ENCODE data around the gene SPRY1. TPM values are rescaled to one million over a fixed set of nuclear protein-coding genes. Genes with fewer than 3 reads are reported as not detected.

SPRY1 gene
- total RNA-seq, 6 experiments from 2014 or later, result 9.3 to 16.1 (median 14.3) TPM

DNA sequence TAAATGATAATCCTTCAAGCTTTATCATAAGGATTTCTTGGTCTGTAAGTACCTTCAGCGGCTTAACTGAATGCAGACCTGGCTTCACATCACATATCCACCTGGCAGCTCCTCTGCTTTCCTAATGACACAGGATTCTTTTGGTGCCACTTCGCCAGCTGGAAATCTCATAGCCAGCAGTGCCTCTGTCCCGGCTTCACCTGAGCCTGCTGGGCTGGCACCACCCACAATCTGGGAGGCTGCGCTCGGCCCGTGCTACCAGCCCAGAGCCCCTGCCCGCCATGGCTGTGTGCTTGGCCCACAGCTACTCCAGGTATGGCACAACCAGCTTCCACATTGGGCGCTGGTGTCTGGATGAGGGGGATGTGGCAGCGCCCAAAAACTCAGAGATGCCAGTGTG lies 37.4 kb downstream of the SPRY1 start:
- no peak for TF ChIP-seq POLR2A (IDR thresholded peaks at IDR 0.05)
- TF ChIP-seq, protein P1, sequence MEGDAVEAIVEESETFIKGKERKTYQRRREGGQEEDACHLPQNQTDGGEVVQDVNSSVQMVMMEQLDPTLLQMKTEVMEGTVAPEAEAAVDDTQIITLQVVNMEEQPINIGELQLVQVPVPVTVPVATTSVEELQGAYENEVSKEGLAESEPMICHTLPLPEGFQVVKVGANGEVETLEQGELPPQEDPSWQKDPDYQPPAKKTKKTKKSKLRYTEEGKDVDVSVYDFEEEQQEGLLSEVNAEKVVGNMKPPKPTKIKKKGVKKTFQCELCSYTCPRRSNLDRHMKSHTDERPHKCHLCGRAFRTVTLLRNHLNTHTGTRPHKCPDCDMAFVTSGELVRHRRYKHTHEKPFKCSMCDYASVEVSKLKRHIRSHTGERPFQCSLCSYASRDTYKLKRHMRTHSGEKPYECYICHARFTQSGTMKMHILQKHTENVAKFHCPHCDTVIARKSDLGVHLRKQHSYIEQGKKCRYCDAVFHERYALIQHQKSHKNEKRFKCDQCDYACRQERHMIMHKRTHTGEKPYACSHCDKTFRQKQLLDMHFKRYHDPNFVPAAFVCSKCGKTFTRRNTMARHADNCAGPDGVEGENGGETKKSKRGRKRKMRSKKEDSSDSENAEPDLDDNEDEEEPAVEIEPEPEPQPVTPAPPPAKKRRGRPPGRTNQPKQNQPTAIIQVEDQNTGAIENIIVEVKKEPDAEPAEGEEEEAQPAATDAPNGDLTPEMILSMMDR (IDR thresholded peaks at IDR 0.05), result no peak

DNA sequence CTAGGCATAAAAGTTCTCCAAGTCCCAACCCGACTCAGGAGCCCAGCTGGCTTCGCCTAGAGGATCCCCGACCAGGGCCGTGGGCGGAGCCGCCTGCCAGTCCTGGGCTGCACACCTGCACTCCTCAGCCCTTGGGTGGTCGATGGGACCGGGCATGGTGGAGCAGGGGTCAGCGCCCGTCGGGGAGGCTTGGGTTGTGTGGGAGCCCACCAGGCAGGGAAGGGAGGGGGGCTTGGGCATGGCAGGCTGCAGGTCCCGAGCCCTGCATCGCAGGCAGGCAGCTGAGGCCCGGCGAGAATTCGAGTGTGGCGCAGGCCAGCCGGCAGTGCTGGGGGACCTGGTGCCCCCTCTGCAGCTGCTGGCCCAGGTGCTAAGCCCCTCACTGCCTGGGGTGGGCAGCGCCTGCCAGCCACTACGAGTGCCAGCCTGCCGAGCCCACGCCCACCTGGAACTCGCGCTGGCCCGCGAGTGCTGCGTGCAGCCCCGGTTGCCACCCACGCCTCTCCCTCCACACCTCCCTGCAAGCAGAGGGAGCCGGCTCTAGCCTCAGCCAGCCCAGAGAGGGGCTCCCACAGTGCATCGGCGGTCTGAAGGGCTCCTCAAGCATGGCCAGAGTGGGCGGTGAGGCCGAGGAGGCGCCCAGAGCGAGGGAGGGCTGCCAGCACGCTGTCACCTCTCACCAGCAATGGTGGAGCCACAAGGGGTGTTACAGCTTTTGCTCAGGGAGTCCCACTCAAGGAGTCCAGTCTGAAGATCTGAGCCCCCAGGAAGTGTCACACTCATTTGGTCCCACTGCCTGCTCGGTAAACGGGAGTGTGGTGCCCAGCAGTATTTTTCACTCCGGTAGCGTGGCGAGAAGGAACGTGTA lies 38.9 kb downstream of the SPRY1 start:
- no peak for ATAC-seq
- no peaks in the 10 kb centered on the region for H3K27me3 ChIP-seq
- H3K27ac ChIP-seq, result no peak overlapping the region
- intact Hi-C loops (cut with DNase I), result no loop called here
- 98% methylated on average over 6 of the region's 43 CpGs for WGBS (ENCODE audit: insufficient coverage, low coverage, low lambda C conversion rate, missing lambda C conversion rate)
- no peaks in the 10 kb centered on the region for H3K36me3 ChIP-seq
- no peaks in the 10 kb centered on the region for H3K4me1 ChIP-seq
- DNase-seq, result no peak
- TF ChIP-seq POLR2A (IDR thresholded peaks at IDR 0.05), result no peak
- TF ChIP-seq, protein P1 (IDR thresholded peaks at IDR 0.05), result no peak
- no peaks in the 10 kb centered on the region for H3K9me3 ChIP-seq
- no peak overlapping the region for H3K4me3 ChIP-seq

More for the DNA sequence above, 37.4 kb downstream of the SPRY1 start:
- H3K27ac ChIP-seq, result no peak overlapping the region
- H3K4me3 ChIP-seq, result no peak overlapping the region
- no peaks in the 10 kb centered on the region for H3K9me3 ChIP-seq
- no peak for ATAC-seq
- 100% methylated on average over 1 of the region's 9 CpGs for WGBS (ENCODE audit: insufficient coverage, low coverage, low lambda C conversion rate, missing lambda C conversion rate)
- H3K36me3 ChIP-seq, result no peaks in the 10 kb centered on the region
- no peaks in the 10 kb centered on the region for H3K4me1 ChIP-seq
- no peaks in the 10 kb centered on the region for H3K27me3 ChIP-seq
- DNase-seq, result no peak
- intact Hi-C loops (cut with DNase I), result no loop called here

DNA sequence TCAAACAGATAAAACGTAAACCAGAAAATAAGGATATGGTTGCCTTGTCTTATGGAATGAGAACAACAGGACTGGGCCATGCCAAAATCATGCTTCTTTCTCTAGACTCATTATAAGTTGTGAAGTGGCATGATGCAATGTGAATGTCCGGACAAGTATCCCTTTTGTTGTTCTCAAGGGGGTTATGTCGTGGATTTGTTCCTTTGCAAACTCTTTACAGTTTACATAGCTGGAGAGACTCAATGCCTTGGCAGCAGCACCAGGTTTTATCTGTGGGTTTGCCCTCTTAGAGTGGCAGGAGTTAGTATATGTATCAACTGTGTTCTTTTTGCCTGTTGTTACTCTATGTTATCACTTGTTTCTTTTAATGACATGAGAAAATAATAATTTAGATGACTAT lies 41.4 kb downstream of the SPRY1 start:
- no peaks in the 10 kb centered on the region for H3K4me1 ChIP-seq
- TF ChIP-seq, protein P1 (IDR thresholded peaks at IDR 0.05), result no peak
- no peak for TF ChIP-seq POLR2A (IDR thresholded peaks at IDR 0.05)
- H3K4me3 ChIP-seq, result no peak overlapping the region
- ATAC-seq (peak in 1 of 4 donors; percentile 36), DNase-seq (no peak)
- 23% methylated on average over 3 of the region's 3 CpGs for WGBS (ENCODE audit: insufficient coverage, low coverage, low lambda C conversion rate, missing lambda C conversion rate)
- H3K9me3 ChIP-seq, result no peaks in the 10 kb centered on the region
- H3K27ac ChIP-seq, result no peak overlapping the region
- H3K36me3 ChIP-seq, result no peaks in the 10 kb centered on the region
- H3K27me3 ChIP-seq, result no peaks in the 10 kb centered on the region
- intact Hi-C loops (cut with DNase I), result no loop called here

DNA sequence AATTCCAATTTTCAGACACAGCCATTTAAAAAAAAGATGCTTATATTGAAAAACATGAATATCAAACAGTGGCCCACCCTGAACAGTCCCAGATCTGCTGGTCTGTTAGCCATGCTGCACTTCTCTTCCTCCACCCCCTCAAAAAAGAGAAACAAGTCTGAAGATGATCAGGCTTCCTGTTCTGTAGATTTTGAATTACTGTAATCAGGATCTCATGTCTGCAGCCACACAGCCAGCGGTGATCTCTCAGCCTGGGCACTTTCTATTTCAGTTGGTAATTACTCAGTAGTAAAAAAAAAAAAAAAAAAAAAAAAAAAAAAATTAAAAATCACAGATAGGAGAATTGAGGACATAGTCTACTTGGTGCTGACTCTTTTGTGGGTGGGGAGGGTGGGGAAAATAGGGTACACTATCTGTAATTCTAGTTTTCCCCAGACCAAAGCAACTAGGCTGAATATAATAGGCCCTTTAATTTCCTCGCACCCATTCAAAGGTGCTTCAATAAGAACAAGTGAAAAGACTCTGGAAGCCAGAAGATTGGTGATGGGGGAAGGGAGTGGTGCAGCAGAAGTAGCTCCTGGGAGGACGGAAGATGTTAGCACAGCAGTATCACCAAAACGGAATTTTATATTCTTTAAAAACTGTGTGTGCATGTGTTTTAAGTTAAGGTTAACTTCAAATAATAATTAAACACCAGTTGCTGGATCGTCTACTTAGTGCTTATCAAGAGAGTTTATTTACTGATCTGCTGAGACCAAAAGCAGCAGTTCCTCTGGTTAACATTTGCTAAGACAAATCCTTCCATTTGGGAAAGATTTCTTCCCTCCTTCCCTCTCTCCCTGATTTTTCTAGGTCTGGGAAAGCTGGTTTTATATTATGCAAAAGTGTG lies 47.0 kb downstream of the SPRY1 start:
- Histone ChIP-seq H3K27ac (peak overlapping the region in 1 of 3 donors; percentile 30), H3K4me1 (no peaks in the 10 kb centered on the region), H3K36me3 (no peaks in the 10 kb centered on the region), H3K27me3 (no peaks in the 10 kb centered on the region), H3K9me3 (no peaks in the 10 kb centered on the region), H3K4me3 (no peak overlapping the region)
- no peak for TF ChIP-seq POLR2A (IDR thresholded peaks at IDR 0.05)
- TF ChIP-seq, protein P1 (IDR thresholded peaks at IDR 0.05), result no peak
- ATAC-seq, result peak; percentile 45 to 74 (median 72)
- no peak for DNase-seq
- intact Hi-C loops (cut with DNase I), result no loop called here
- 37% methylated on average over 5 of the region's 5 CpGs for WGBS (ENCODE audit: insufficient coverage, low coverage, low lambda C conversion rate, missing lambda C conversion rate)
